Right lobe of liver (tissue), 6 donors: ENCODE data around the gene ANKRD13D. TPM values are rescaled to one million over a fixed set of nuclear protein-coding genes. Genes with fewer than 3 reads are reported as not detected.

Source experiments
- ATAC-seq, 4 donors: fragments of 200-7000 bp; cut with Tn5 transposase; one replicate each; pipeline ENCODE4 v1.9.1; 2020; ENCODE audit warnings: mild to moderate bottlenecking in 4 of 4, moderate library complexity in 4 of 4
- DNase-seq, 3 donors: peaks; one replicate each; pipeline ENCODE4 v3.0.0-alpha.2; 2020
- H3K27ac ChIP-seq, 3 donors: fragments of 200-600 bp; one replicate each; pipeline ENCODE4 v1.8.0; 2022
- H3K27me3 ChIP-seq, 2 donors: fragments of 200-600 bp; one replicate each; pipeline ENCODE4 v1.8.0; 2022
- H3K36me3 ChIP-seq, 4 donors: fragments of 200-600 bp; sonication (generic) in 1 of 4; one replicate each; pipeline versions ENCODE4 v1.5.1 to v1.8.0; 2017 to 2022; ENCODE audit warnings: control low read depth in 1 of 4
- H3K4me1 ChIP-seq, 4 donors: fragments of 200-600 bp; sonication (generic) in 1 of 4; one replicate each; pipeline versions ENCODE4 v1.5.1 to v1.8.0; 2017 to 2022; ENCODE audit warnings: control low read depth in 1 of 4
- H3K4me3 ChIP-seq, 3 donors: fragments of 200-600 bp; one replicate each; pipeline ENCODE4 v1.8.0; 2022
- H3K9me3 ChIP-seq, 4 donors: fragments of 200-600 bp; sonication (generic) in 1 of 4; one replicate each; pipeline versions ENCODE4 v1.5.1 to v1.8.0; 2017 to 2022; ENCODE audit warnings: control low read depth in 1 of 4
- POLR2A ChIP-seq: fragments of 450-650 bp; IDR thresholded peaks from one replicate; pipeline ENCODE4 v1.6.1; 2017; ENCODE audit warnings: antibody characterized with exemption, mild to moderate bottlenecking
- whole genome bisulfite sequencing: methylation state at CpG from one replicate; pipeline ENCODE4 v1.1.6; 2018; ENCODE audit warnings: low coverage, low lambda C conversion rate; ENCODE audit not compliant: insufficient coverage; ENCODE audit errors: missing lambda C conversion rate; 5-methylcytosine and 5-hydroxymethylcytosine counted together
- intact Hi-C, 2 donors: fragments of 100-400 bp; cut with DNase I; formaldehyde crosslinking; loops; one replicate each; pipeline versions ENCODE4 v1.11.2 to v1.14.1; 2022
- total RNA-seq, 6 experiments: library from RNA; depleted of rRNA in 2 of 6; stranded (reverse); fragments of >200 nt in 2 of 6; fragmentation: NEBNext Ultra II Directional in 3 of 6; extraction: Animal tissue kit (Norgen Biotek cat#: 25700) in 3 of 6; gene quantifications; one replicate each; pipeline versions ENCODE4 v1.1.0 to v1.2.4, GENCODE V29; 2016 to 2023
- TF ChIP-seq, protein P1 (sequence below), 4 donors: fragments of 200-600 bp in 3 of 4; fragments of 450-650 bp in 1 of 4; IDR thresholded peaks; one replicate each; pipeline versions ENCODE4 v1.5.1 to v1.8.0; 2016 to 2022; ENCODE audit warnings: antibody characterized with exemption in 4 of 4, mild to moderate bottlenecking in 2 of 4
- donor health status: DM: no; HTN: yes; CAD: no.
- donor health status: DM: no; HTN: no; CAD: no.
- donor health status: DM: no; HTN: no; CAD: no.
- donor health status: DM: no; HTN: yes; CAD: no.
- donor health status: DM: no; HTN: yes; CAD: no.

ANKRD13D gene
- total RNA-seq, 6 experiments from 2014 or later: 7.7 to 14.1 (median 10.4) TPM

GRCh38 chr11:67323526-67323925 lies 34.4 kb downstream of the ANKRD13D start:
- intact Hi-C loops: no loop called here
- Histone ChIP-seq H3K4me3 (no peak overlapping the region), H3K27ac (no peak overlapping the region), H3K9me3 (no peaks in the 10 kb centered on the region), H3K36me3 (no peaks in the 10 kb centered on the region), H3K27me3 (no peaks in the 10 kb centered on the region), H3K4me1 (peaks cover 0 to 3% (median 0%) of the 10 kb centered on the region in 4 donors)
- TF ChIP-seq, protein P1, sequence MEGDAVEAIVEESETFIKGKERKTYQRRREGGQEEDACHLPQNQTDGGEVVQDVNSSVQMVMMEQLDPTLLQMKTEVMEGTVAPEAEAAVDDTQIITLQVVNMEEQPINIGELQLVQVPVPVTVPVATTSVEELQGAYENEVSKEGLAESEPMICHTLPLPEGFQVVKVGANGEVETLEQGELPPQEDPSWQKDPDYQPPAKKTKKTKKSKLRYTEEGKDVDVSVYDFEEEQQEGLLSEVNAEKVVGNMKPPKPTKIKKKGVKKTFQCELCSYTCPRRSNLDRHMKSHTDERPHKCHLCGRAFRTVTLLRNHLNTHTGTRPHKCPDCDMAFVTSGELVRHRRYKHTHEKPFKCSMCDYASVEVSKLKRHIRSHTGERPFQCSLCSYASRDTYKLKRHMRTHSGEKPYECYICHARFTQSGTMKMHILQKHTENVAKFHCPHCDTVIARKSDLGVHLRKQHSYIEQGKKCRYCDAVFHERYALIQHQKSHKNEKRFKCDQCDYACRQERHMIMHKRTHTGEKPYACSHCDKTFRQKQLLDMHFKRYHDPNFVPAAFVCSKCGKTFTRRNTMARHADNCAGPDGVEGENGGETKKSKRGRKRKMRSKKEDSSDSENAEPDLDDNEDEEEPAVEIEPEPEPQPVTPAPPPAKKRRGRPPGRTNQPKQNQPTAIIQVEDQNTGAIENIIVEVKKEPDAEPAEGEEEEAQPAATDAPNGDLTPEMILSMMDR (IDR thresholded peaks at IDR 0.05): no peak
- TF ChIP-seq POLR2A: no peak
- DNase-seq (no peak), ATAC-seq (no peak)
- 81% methylated on average over 7 of the region's 7 CpGs for WGBS

- H3K4me3 ChIP-seq: no peak overlapping the region
- ATAC-seq (no peak), DNase-seq (no peak)
- H3K27me3 ChIP-seq: no peaks in the 10 kb centered on the region
- WGBS: 83% methylated on average over 3 of the region's 6 CpGs
- no peak for TF ChIP-seq POLR2A
- TF ChIP-seq, protein P1 (IDR thresholded peaks at IDR 0.05): no peak
- intact Hi-C loops: no loop called here
- H3K4me1 ChIP-seq: no peaks in the 10 kb centered on the region
- no peaks in the 10 kb centered on the region for H3K9me3 ChIP-seq
- no peak overlapping the region for H3K27ac ChIP-seq
- H3K36me3 ChIP-seq: no peaks in the 10 kb centered on the region
Observed at GRCh38 chr11:67332081-67332691, 43.1 kb downstream of the ANKRD13D start.

DNA sequence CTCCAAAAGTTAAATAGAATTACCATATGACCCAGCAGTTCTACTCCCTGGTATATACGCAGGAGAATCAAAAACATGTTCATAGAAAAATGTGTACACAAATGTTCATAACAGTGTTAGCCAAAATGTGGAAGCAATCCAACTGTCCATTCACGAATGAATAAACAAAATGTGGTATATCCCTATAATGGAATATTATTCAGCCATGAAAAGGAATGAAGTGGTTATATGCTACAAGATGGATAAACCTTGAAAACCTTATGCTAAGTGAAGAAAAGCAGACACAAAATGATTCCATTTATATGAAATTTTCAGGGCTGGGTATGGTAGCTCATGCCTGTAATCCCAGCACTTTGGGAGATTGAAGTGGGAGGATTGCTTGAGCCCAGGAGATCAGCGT lies 48.2 kb downstream of the ANKRD13D start:
- H3K4me1 ChIP-seq: no peaks in the 10 kb centered on the region
- H3K36me3 ChIP-seq: no peaks in the 10 kb centered on the region
- WGBS: 94% methylated on average over 3 of the region's 3 CpGs
- H3K27me3 ChIP-seq: no peaks in the 10 kb centered on the region
- intact Hi-C loops: no loop called here
- TF ChIP-seq POLR2A: no peak
- TF ChIP-seq, protein P1 (IDR thresholded peaks at IDR 0.05): no peak
- ATAC-seq (no peak), DNase-seq (no peak)
- H3K4me3 ChIP-seq: no peak overlapping the region
- H3K27ac ChIP-seq: no peak overlapping the region
- no peaks in the 10 kb centered on the region for H3K9me3 ChIP-seq

DNA sequence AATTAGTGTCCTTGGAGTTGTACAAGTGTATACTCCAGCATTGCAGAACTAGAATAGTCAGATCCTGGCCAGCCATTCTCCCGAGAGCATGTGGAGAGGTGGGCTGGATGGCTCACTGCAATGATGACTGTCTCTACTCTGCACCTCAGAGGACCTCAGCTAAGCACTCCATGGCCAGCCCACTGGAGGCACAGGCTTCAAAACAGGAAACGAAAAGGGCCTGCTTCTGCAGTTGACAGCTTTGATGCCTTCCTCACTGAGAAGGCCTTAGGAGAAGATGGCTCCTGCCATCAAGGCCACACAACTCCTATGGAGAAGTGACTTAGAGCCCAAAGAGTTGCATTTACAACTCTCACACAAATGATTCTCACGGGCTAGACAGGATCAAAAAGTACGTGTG lies 55.2 kb downstream of the ANKRD13D start:
- no peak overlapping the region for H3K4me3 ChIP-seq
- ATAC-seq (no peak), DNase-seq (no peak)
- 76% methylated on average over 3 of the region's 4 CpGs for WGBS
- intact Hi-C loops: no loop called here
- TF ChIP-seq, protein P1 (IDR thresholded peaks at IDR 0.05): no peak
- TF ChIP-seq POLR2A: no peak
- no peaks in the 10 kb centered on the region for H3K4me1 ChIP-seq
- H3K27ac ChIP-seq: no peak overlapping the region
- no peaks in the 10 kb centered on the region for H3K36me3 ChIP-seq
- H3K9me3 ChIP-seq: no peaks in the 10 kb centered on the region
- H3K27me3 ChIP-seq: no peaks in the 10 kb centered on the region
